Activated CD8-positive, alpha-beta memory T cell treated with anti-CD3 and anti-CD28 coated beads for 24 hours (primary cell): ENCODE data around the gene GPANK1.

Experiments used
- DNase-seq: peaks from one replicate; pipeline ENCODE4 v3.0.0-alpha.2; 2020

GPANK1 gene

DNA sequence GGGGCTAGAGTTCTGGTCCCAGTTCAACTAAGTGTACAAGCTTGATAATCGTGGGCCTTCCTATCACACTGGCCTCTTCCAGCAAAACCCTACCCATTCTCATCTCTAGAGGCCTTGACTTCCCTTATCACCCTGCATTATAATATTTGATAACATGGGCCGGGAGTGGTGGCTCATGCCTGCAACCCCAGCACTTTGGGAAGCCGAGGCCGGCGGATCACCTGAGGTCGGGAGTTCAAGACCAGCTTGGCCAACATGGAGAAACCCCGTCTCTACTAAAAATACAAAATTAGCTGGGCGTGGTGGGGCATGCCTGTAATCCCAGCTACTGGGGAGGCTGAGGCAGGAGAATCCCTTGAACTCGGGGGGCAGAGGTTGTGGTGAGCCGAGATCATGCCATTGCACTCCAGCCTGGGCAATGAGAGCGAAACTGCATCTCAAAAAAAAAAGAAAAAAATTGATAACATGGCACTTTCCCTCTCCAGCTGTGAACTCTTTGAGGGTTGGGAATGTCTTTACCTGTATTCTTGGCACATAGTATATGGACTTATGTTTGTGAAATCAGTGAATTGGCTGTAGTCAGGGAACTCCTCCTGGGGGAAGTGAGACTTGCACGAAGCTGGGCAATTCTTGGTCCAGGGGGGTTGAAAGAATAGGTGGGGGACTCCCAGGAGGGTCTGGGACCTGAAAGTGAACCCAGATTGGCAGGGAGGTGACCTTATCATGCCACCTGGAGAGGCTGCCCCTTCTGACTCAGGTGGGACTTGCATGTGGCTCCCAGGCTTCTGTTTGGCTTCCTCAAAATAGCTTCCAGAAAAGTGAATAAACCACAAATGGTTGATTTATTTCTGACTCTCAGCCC lies 3.3 kb downstream of the GPANK1 start:
- DNase-seq, result no peak

DNA sequence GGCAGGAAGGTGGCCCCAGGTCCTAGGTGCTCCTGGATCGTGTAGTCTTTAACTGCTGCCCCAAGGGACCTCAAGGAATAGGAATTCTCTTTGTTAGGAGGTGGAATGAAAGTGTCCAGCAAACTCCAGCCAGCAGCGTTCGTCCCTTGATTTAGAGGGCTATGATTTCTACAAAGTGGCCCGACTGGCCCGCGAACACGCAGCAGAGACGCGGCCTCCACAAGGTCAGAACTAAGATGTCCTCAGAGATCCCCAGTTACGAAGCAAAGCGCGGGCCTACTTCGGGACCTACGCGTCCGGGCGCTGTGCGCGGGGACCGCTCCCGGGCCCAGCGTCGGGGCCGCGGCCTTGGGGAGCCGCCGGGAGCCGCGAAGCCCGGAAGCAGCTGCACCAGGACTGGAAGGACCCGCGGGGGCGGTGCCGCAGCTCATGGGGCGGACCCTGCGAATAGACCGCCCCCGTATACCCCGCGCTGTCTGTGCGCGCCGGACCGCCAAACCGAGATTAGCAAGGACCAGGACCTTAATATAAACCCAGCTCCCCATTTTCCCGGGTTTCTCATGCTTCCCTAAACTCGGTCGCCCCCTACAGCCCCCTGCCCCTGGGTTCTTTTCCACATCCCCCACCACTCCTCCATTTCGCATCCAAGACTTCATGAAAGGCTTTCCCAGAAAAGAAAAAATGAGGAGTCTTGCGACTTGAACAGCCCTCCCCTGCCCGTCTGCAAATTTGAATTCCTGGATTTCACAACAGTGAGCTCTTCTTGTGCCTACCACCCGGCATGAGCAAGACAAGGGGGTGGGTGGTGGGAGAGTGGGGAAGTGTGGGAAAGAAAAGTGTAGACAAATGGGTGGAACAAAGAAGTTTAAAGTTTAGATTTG lies 4.2 kb downstream of the GPANK1 start, which contains the start of gene C6orf47:
Gene C6orf47 (minus strand): TSS at position 398 of the 881 bp plus-strand sequence. CDS start 831 bp downstream, outside the sequence.
- peak; percentile 89 for DNase-seq

GRCh38 chr6:31659649-31660380 lies 5.0 kb downstream of the GPANK1 start:
- no peak for DNase-seq

DNA sequence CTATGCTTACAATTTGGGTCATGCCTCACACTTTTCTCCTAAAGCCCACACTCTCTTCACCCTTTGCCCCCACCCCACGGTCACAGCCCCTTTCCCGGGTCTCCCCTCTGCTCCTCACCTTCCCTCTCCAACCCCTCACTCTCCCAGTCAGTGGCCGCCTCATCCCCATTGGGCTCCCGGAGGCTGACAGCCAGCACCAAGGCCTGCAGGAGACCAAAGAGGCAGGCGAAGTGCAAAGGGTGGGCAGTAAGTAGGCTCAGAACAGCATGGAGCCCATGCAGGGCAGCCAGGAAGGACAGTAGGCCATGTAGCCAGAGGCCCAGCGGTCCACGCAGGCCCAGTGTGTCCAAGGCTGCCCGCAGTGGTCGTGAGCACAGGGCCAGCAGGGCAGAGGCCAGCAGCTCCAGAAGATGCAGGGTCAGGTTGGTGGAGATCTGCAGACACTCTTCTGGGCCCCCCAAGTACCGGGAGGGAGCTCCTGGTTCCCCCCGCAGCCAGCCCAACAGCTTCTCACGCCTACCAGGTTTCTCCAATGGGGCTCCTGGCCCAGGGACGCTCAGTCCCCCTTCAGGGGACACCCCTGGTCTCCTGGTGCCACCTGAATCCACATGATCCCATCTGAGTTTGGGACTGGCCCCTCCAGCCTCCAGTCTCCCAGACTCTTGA lies 5.7 kb downstream of the GPANK1 start:
- DNase-seq, result no peak

GRCh38 chr6:31658158-31658688 lies 6.6 kb downstream of the GPANK1 start:
- DNase-seq, result no peak

DNA sequence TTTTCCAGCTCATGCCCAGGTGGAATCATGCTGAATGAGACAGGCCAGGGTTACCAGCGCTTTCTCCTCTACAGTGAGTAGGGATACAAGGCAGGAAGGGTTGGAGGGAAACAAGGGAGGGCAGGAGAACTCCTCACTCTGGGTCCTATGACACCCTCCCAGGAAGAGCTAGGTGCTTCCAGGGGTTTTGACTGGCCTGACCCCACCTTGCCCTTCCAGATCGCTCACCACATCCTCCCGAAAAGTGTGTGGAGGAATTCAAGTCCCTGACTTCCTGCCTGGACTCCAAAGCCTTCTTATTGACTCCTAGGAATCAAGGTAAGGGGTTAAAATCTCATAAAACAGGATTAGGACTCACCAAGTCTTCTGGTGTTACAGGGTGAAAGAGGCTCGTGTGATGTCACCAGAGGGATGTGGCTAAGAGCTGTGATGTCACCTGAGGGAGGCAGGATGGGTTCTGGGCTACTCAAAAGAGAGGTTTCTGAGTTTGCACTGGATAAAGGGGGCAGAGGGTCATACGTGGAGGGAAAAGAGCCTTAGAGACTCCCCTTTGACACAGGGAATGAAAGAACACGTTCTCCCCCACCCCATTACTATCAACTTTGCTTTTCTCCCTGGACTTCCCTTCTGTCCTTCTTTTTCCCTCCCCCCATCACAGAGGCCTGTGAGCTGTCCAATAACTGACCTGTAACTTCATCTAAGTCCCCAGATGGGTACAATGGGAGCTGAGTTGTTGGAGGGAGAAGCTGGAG lies 7.2 kb downstream of the GPANK1 start:
- no peak for DNase-seq

GRCh38 chr6:31655349-31656237 lies 9.2 kb downstream of the GPANK1 start, which contains the start of gene APOM:
Gene APOM (plus strand): TSS chr6:31655894. CDS start chr6:31655967, 73 bp downstream.
- DNase-seq, result no peak

GRCh38 chr6:31654574-31655348 lies 10.0 kb downstream of the GPANK1 start:
- DNase-seq, result no peak

- DNase-seq, result no peak
These were observed 11.7 kb downstream of the GPANK1 start for GRCh38 chr6:31652925-31653724.

DNA sequence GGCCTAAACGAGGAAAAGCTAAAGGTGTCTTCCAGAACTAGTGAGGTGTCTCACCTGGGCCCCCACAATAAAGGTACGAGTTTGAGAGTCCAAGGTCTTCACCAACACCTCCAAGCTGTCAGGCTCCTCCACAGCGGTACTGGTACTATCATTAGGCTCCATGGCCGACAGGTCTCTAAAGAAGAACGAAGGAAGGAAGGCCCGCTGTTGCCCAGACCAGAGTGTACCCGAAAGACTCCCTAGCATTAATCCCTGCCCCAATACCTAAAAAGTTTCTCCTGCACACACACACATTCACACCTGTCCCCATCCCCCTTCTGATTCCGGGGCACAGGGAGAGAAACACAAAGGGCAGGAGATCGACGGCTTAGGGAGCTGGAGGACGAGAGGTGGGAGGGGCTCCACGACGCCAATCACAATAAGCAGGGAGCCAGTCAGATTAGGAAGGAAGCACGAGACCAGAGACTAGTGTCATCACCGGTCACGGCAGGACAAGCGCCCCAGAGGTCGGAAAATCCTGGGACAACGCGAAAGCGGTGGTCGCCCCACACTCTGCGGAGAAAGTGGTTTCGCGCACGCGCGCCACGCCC lies 13.1 kb downstream of the GPANK1 start:
- no peak for DNase-seq

- DNase-seq, result no peak
These were observed 19.5 kb downstream of the GPANK1 start for GRCh38 chr6:31645325-31645724.

GRCh38 chr6:31643818-31644454 lies 20.9 kb downstream of the GPANK1 start:
- DNase-seq, result no peak

DNA sequence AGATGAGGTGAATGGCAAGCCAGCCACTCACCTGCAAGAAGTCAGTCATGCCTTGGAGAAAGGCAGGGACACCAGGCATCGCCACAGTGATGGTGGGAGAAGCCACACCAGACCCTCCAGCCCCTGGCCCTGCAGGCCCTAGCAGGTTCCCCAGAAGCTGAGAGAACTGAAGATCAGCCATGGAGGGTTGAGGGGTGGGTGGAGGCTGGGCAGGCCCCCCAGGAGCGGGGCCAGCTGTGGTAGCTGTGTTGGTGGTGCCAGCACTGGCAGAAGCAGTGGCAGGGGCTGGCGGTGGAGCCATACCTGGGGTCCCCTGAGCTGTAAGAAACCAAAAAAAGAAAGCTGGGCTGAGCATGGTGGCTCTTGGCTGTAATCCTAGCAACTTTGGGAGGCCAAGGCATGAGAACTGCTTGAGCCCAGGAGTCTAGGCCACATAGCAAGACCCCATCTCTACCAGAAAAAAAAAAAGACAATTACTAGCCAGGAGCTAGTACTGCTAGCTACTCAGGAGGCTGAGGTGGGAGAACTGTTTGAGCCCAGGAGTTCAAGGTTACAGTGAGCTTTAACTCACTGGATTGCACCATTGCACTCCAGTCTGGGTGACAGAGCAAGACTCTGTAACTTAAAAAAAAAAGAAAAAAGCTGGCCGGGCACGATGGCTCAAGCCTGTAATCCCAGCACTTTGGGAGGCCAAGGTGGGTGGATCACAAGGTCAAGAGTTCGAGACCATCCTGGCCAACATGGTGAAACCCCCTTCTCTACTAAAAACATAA lies 21.8 kb downstream of the GPANK1 start:
- DNase-seq, result no peak

DNA sequence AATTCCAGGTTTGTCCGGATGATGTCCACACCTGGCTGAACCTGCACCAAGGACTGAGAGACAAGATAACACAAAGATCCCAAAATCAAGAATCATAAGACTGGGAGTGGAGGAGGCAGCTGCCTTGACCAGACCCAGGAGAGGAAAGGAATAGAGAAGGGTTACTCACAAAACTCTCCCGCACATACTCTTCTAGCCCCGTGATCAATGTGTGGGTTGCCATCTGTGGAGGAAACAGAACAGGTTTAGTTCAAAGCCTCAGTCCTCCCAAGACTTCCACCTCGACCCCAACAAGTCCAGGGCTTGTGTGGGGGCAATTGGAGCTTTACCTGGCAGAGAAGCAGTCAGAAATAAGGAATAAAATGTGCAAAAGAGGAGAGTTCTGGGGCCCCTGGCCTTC lies 23.4 kb downstream of the GPANK1 start:
- DNase-seq, result no peak

DNA sequence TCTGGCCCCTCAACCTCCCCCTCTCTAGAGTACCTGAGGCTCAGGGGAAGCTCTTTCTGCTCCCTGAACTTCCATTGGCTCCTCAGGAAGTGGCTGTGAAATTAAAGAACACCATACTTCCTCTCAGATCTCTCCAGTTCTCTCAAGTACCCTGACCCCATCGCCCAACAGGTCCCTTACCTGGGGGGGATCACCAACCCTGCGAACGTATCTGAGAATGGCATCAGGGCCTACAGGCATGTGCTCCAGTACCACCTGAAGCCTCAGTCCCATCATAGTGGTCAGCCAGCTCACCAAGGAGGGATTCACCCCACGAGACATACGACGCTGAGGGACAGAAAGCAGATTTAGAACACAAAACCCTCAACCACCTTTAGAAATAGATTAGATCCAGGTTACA lies 24.2 kb downstream of the GPANK1 start:
- DNase-seq, result no peak

- no peak for DNase-seq
These were observed 25.3 kb downstream of the GPANK1 start for GRCh38 chr6:31639449-31639861.

DNA sequence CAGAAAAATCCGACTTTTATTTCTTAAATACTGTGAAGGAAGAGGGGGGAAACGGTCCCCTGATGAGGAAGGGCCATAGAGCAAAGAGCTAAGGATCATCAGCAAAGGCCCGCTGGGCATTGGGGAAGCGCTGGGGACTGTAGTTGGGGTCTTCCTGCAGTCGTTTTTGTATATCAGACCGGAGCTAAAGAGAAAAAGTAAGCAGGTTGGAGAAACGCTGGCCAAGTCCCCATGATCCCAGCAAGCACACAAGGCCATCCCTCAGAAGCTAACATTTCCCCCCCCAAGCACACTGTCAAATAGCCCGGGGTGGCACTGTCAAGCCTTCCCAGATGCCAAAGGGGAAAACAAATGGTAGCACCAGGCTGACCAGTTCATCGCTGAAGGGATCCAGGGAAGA lies 25.8 kb downstream of the GPANK1 start:
- no peak for DNase-seq
